Islet of Langerhans (tissue), 1 donor: ENCODE data around the gene VSX2.

ENCODE experiments used
- FAIRE-seq: peaks from one replicate; lab custom pipeline; 2011; peaks lifted over from hg19 to GRCh38; lab: Jason Lieb, UNC

VSX2 gene

DNA sequence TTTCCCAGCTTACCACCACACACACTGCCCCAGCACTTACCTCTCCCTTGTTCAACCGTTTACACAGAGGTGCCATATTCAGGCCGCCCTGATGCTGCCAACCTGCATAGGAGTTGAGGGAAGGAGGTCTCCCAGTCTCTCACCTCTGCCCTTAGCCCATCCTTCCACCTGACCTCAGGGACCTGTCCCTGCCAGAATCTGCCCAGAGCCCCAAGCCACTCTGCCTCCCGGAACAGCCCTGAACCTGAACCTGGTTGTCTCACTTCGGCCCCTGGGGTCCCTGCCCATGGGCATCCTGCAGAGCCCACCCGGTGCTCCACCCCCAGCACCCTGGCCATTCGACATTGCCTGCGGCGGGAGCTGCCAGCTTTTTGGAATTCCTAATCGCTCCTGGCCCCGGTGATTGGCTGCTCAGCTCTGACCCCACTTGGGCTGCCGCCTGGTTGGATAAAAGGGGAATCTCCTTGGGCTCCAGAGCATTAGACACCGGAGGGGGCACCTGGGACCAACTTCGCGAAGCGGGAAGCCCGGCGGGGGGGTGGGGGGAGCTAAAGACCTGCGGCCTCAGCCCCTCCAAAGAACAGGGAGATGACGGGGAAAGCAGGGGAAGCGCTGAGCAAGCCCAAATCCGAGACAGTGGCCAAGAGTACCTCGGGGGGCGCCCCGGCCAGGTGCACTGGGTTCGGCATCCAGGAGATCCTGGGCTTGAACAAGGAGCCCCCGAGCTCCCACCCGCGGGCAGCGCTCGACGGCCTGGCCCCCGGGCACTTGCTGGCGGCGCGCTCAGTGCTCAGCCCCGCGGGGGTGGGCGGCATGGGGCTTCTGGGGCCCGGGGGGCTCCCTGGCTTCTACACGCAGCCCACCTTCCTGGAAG lies at the start of gene VSX2:
VSX2 (plus strand) TSS at position 476 of the 874 bp plus-strand sequence; CDS start at position 589, 113 bp downstream.
- FAIRE-seq: no peak

DNA sequence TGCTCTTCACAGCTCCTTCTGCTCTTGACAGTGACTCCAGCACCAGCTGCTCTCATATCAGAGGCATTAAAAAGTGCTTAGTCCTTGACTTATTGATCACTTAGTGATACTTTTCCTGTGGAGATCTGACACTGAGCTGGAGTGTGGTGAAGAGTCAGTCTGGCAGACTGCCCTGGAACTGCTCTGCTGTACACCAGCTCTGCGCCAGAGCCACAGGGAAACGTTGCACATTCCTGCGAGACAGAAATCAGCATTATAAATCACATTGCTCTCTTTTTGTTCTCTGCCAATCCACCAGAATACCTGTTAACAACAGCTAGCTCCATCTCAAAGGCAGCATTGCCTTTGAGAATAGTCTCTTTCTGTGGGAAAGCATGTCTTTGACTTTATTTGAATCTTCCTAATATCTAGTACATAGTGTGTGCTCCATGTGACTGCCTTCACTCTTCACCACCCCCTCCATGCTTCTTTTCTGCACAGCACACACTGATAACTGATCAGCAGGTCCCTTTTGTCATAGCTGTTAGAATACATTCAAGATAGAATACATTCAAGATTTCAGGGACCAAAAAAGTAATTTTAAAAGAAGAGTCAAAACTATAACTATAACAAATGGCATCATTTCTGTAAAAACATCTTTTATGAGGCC lies 48.2 kb upstream of the VSX2 start:
- FAIRE-seq: no peak

DNA sequence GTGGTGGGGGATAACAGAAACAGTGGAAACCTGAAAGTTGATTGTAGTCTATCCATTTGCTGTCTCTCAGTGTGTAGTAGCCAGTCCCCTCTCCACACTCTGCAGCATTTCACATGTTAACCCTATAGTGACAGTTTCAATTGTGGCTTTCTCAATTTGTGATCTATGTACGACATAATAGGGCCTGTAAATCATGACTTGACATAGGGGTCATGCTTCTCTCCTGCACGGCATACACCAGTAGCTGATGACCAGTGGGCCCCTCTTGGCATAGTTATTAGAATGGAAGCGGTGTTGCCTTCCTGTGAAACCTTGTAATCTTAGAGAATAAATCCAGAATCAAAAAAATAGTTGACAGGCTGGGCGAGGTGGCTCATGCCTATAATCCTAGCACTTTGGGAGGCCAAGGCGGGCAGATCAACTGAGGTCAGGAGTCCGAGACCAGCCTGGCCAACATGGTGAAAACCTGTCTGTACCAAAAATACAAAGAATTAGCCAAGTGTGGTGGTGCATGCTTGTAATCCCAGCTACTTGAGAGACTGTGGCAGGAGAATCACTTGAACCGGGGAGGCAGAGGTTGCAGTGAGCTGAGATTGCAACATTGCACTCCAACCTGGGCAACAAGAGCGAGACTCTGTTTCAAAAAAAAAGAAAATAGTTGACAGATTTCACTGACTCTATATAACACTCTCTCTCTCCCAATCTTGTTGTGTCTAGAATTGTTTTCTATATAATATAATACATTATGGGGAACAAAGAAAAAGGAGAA lies 44.6 kb upstream of the VSX2 start:
- FAIRE-seq: no peak

- no peak for FAIRE-seq
These were observed 43.6 kb upstream of the VSX2 start for GRCh38 chr14:74195623-74196022.

DNA sequence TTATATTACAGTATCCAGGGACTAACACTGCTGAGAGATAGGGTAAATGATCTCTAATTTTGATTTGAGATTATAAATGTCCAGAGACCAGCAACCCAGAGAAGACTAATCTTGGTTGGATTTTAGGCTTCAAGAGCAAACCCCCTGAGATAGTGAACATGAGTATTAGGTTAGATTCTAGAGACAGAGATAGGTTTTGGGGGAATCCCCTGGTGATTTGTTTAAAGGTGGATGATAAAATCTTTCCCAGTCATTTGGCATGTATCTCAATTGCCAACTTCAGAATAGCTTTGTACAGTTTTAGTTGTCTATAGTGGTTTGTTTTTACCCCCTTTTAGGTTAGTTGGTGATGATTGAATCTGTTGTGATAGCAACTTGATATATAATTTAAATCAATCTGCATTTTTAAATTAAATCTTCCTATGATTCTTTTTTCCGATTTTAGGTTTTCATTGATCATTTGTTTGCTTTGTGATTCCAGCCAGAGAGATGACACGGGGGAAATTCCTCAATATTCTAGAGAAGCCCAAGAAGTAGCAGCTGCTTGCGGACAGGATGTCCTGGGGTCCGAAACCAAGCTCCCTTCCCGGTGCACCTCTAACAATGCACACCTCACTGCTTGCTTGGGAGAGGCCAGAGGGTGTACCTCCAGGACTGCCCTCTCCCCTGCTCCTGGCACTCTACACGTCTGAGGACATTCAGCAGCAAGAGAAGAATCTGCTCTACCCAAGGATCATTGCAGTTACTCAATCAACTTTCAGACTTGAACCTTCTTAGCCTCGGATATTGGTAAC lies 40.6 kb upstream of the VSX2 start:
- no peak for FAIRE-seq

- FAIRE-seq: no peak
These were observed 37.1 kb upstream of the VSX2 start for GRCh38 chr14:74202113-74202512.

GRCh38 chr14:74203639-74204038 lies 35.6 kb upstream of the VSX2 start:
- FAIRE-seq: no peak

GRCh38 chr14:74204491-74204890 lies 34.8 kb upstream of the VSX2 start:
- no peak for FAIRE-seq

GRCh38 chr14:74205882-74206281 lies 33.4 kb upstream of the VSX2 start:
- FAIRE-seq: no peak

GRCh38 chr14:74207943-74208342 lies 31.3 kb upstream of the VSX2 start:
- FAIRE-seq: no peak

DNA sequence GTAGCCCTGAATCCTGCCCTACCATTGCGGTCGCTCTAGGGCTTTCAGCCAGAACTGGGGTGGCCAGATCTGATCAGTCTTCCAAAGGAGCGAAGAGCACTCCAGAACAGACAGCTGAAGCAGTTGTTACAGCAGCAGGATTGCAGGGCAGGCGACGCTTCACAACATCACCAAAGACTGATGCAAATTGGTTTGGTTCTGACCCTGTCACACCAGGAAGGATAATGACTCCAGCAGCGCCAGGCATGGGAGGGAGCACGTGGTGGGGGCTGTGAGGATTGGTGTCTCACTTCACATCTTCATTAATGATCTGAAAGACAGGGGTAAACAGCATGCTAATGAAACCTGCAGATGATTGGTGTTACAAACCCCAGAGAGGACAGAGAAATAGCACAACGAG lies 30.6 kb upstream of the VSX2 start:
- no peak for FAIRE-seq

DNA sequence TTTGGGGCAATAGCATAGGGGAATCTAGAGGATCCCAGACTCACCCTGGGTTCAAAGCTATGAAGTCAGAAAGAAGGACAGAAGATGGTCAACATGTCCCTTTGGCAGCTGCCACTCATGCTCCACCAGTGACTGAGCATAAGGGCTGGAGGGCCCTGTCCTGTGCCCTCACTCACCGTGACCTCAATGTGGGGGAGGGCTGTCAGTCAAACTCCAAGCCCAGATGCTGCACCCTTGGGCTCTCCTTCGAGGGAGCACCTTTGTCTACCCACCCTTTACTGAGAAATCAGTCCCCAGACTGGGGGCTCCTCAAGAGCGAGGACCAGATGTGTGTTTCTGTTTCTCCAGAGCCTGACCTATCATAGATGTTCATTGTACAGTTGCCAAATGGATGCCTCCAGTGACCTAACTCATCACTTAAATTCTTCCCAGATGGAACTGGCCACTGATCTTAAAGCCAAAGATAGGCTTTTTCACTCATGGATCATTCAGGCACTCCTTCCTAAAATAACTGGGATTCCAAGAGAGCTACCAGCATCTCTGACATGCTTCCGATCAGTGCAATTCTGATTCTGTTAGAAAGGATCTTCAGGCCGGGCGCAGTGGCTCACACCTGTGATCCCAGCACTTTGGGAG lies 27.2 kb upstream of the VSX2 start:
- no peak for FAIRE-seq

- FAIRE-seq: no peak
These were observed 25.1 kb upstream of the VSX2 start for GRCh38 chr14:74213907-74214803.

DNA sequence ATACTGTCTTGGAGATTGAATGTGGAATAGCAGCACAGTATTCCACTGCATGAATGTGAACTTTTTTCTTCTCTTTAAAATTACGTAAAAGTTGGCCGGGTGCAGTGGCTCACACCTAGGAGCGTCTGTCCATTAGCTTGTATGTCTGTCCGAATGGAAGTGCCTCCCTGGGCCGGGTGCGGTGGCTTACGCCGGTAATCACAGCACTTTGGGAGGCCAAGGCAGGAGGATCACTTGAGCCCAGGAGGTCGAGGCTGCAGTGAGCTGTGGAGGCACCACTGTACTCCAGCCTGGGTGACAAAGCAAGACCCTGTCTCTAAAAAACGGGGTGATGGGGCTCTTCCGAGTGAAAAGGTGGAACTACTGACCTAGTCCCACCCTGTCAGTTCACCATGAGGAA lies 22.6 kb upstream of the VSX2 start:
- no peak for FAIRE-seq

DNA sequence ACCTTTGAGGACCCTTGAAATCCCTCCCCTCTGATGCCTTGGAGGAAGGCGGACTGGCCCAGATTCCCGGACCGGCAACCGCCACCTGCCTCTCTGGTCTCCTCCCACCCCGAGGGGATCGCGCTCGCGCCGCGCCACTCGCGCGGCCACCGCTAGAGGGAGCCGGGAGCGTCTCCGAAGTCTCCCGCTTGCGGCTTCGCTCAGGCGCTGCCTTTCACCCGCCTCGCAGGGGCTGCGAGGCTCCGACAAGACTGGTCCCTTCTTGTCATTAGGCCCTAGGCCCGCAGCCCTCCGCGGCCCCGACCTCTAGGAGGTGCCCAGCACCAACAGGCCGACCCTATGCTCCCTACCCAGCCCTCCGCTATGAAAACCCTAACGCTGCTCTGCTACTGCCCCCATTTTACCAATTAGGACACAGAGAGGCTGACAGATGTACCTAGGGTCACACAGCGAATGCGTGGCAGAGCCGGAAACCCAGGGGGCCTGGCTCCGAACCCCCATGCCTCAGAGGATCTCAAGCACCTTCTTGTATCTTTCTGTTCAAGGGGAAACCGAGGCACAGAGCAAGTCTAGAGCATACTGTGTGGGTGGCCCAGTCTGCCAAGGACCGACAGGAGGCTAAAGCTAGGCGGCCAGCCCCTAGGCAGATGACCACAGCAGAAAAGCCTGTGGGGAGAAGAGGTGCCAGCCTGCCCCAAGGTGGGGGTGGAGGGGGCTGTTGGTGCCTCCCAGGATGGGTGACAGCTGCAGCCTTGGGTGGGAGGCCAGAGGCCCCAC lies 21.4 kb upstream of the VSX2 start:
- FAIRE-seq: no peak

- no peak for FAIRE-seq
These were observed 20.8 kb upstream of the VSX2 start for GRCh38 chr14:74218462-74218861.

GRCh38 chr14:74219277-74220205 lies 19.7 kb upstream of the VSX2 start:
- FAIRE-seq: no peak

GRCh38 chr14:74220991-74221390 lies 18.3 kb upstream of the VSX2 start:
- no peak for FAIRE-seq

DNA sequence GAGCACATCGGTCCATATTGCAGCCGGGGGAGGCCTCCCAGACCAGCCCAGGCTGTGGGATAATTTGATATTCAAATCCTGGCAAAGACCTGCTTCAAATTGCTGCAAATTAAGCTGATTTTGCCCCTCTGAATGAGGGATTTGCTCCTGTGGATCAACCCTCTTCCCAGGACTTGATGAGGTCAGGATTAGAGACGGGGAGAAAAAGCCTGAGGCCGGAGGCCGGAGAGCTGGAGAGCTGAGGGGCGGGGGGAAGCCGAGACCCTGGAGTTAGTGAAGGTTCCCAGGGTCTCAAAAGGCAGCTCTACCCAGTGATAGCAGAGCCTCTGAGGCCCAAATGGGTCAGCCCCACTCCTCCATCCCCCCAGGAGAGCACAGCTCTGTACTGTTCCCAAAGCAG lies 17.5 kb upstream of the VSX2 start:
- FAIRE-seq: no peak
